ENCODE results near the gene MCF2.

DNA sequence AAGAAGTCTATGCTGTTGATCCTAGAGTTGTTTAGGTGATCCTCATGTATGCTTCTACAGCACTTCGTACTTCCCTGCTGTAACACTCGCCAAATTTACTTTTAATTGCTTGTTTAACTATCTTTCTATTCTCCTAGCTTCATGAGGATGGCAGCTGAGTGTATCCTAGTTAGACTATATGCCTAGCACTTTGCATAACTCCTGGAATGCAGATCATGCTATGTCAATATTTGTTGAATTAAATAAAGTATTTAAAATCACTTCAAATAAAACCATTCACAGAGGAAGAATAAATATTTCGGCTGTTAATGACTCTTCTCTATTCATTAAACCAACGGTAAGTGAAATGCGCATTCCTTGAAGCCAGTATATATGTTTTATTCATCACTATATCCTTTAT is 122.4 kb downstream of the MCF2 start:
- TF ChIP-seq EP300 (IDR thresholded peaks at IDR 0.05), result no peak
- TF ChIP-seq, protein P1, sequence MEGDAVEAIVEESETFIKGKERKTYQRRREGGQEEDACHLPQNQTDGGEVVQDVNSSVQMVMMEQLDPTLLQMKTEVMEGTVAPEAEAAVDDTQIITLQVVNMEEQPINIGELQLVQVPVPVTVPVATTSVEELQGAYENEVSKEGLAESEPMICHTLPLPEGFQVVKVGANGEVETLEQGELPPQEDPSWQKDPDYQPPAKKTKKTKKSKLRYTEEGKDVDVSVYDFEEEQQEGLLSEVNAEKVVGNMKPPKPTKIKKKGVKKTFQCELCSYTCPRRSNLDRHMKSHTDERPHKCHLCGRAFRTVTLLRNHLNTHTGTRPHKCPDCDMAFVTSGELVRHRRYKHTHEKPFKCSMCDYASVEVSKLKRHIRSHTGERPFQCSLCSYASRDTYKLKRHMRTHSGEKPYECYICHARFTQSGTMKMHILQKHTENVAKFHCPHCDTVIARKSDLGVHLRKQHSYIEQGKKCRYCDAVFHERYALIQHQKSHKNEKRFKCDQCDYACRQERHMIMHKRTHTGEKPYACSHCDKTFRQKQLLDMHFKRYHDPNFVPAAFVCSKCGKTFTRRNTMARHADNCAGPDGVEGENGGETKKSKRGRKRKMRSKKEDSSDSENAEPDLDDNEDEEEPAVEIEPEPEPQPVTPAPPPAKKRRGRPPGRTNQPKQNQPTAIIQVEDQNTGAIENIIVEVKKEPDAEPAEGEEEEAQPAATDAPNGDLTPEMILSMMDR (IDR thresholded peaks at IDR 0.05), result no peak
